Measurements from ENCODE around the gene HCRTR1.

DNA sequence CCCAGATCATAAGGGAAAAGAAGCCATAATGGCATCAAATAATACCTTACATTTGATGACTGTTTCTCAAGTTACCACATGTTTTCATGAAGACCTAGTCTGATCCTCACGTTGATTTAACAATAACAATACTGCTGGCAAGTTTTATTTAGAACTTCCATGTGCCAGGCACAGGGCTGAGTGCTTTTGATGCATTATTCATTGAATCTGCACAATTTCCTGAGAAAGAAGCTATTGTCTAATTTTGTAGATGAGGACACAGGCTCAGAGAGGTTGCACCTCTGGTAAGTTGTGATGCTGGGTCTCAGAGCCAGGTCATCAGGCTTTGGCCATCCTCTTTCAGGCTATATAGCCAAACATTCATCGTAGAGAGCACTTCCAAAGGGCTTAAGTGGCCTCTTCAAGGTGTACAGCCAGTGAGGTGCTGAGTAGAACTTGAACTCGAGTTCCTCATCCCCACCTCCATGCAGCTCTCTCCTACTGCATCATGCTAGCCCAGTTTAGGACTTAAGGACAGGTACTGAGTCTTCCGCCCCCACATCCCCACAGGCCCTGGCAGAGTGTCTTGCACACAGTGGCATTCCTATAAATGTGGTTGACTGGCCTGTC, 35.5 kb downstream of the HCRTR1 start:
- TF ChIP-seq RAD21 (IDR thresholded peaks at IDR 0.05; ENCODE audit: low read length) (no peak), FOXJ3 (CRISPR knock-in tag; IDR thresholded peaks at IDR 0.05) (no peak), CTCF (IDR thresholded peaks at IDR 0.05) (no peak), TEAD4 (IDR thresholded peaks at IDR 0.05; ENCODE audit: borderline replicate concordance, insufficient read depth) (no peak), POLR2AphosphoS5 (IDR thresholded peaks at IDR 0.05; ENCODE audit: low read depth, low read length) (no peak), RXRA (IDR thresholded peaks at IDR 0.05; ENCODE audit: borderline replicate concordance, low read depth) (no peak), RFX5 (IDR thresholded peaks at IDR 0.05; ENCODE audit: low read length) (no peak), GATA2 (CRISPR knock-in tag; IDR thresholded peaks at IDR 0.05) (no peak), NRF1 (IDR thresholded peaks at IDR 0.05; ENCODE audit: low read depth, low read length) (no peak)
